Keratinocyte (primary cell): Measurements from ENCODE around the gene TMEM163. TPM values are rescaled to one million over a fixed set of nuclear protein-coding genes. Genes with fewer than 3 reads are reported as not detected.

Experiments used
- DNase-seq: peaks from one replicate; pipeline ENCODE4 v3.0.0-alpha.2; 2011; ENCODE audit warnings: low read depth, missing footprints, low spot score
- FAIRE-seq: peaks from 2 replicates; lab custom pipeline; 2011; peaks lifted over from hg19 to GRCh38; lab: Jason Lieb, UNC
- H2AFZ ChIP-seq: 2 replicates; pipeline ENCODE4 v1.6.0; 2012; ENCODE audit warnings: low read length, control low read depth, inconsistent platforms; ENCODE audit not compliant: control insufficient read depth
- H3K27ac ChIP-seq: 2 replicates; pipeline ENCODE4 v1.5.1; 2011; ENCODE audit warnings: low read length; ENCODE audit not compliant: control insufficient read depth, insufficient read depth
- H3K27me3 ChIP-seq: 3 replicates; pipeline ENCODE4 v1.6.0; 2011; ENCODE audit warnings: low read length; ENCODE audit not compliant: control insufficient read depth, insufficient read depth; ENCODE audit errors: extremely low read depth
- H3K36me3 ChIP-seq, 2 experiments: 2 replicates in 1 of 2; 3 replicates in 1 of 2; pipeline ENCODE4 v1.5.1; 2011; ENCODE audit warnings: low read length in 2 of 2, mild to moderate bottlenecking in 1 of 2; ENCODE audit not compliant: control insufficient read depth in 2 of 2, insufficient read depth in 2 of 2; ENCODE audit errors: extremely low read depth in 1 of 2
- H3K4me1 ChIP-seq: 3 replicates; pipeline ENCODE4 v1.5.1; 2011; ENCODE audit warnings: low read length; ENCODE audit not compliant: control insufficient read depth, insufficient read depth; ENCODE audit errors: extremely low read depth
- H3K4me2 ChIP-seq: 3 replicates; pipeline ENCODE4 v1.6.0; 2011; ENCODE audit warnings: low read depth, low read length; ENCODE audit not compliant: control insufficient read depth, insufficient read depth; ENCODE audit errors: extremely low read depth
- H3K4me3 ChIP-seq, 3 experiments: fragments of 200-600 bp in 1 of 3; sonication (generic) in 1 of 3; 2 replicates in 2 of 3; 3 replicates in 1 of 3; pipeline ENCODE4 v1.5.1; 2011 to 2016; ENCODE audit warnings: low read length in 3 of 3, mild to moderate bottlenecking in 3 of 3, control low read depth in 2 of 3, inconsistent platforms in 1 of 3, low read depth in 1 of 3, mixed read lengths in 1 of 3, mixed run types in 1 of 3, moderate library complexity in 1 of 3; ENCODE audit not compliant: control insufficient read depth in 2 of 3, insufficient read depth in 2 of 3; ENCODE audit errors: extremely low read depth in 1 of 3
- H3K79me2 ChIP-seq: 2 replicates; pipeline ENCODE4 v1.6.0; 2012; ENCODE audit warnings: low read length; ENCODE audit not compliant: control insufficient read depth, insufficient read depth
- H3K9ac ChIP-seq: 3 replicates; pipeline ENCODE4 v1.6.0; 2011; ENCODE audit warnings: low read length; ENCODE audit not compliant: control insufficient read depth, insufficient read depth; ENCODE audit errors: extremely low read depth
- H3K9me1 ChIP-seq: 3 replicates; pipeline ENCODE4 v1.6.0; 2011; ENCODE audit warnings: low read length; ENCODE audit not compliant: control insufficient read depth, insufficient read depth; ENCODE audit errors: extremely low read depth
- H3K9me3 ChIP-seq: 2 replicates; pipeline ENCODE4 v1.5.1; 2012; ENCODE audit warnings: low read depth, low read length; ENCODE audit not compliant: control insufficient read depth
- H4K20me1 ChIP-seq: 3 replicates; pipeline ENCODE4 v1.6.0; 2011; ENCODE audit warnings: low read length; ENCODE audit not compliant: control insufficient read depth, insufficient read depth; ENCODE audit errors: extremely low read depth
- CTCF ChIP-seq, 3 experiments: IDR thresholded peaks in 1 of 3; conservative IDR thresholded peaks in 1 of 3; optimal IDR thresholded peaks in 1 of 3; 2 replicates in 2 of 3; 3 replicates in 1 of 3; pipeline versions ENCODE3 to v1.5.1; 2011; ENCODE audit warnings: low read length in 3 of 3, mild to moderate bottlenecking in 3 of 3, moderate library complexity in 2 of 3, control low read depth in 1 of 3, inconsistent platforms in 1 of 3; ENCODE audit not compliant: insufficient read depth in 2 of 3; ENCODE audit errors: extremely low read depth in 1 of 3
- EZH2 ChIP-seq: IDR thresholded peaks from one replicate; pipeline ENCODE4 v1.6.1; 2012; ENCODE audit warnings: inconsistent platforms, mild to moderate bottlenecking, low read length, moderate library complexity
- dilution Hi-C: fragments of 300-500 bp; cut with MboI; formaldehyde crosslinking; loops from one replicate; pipeline ENCODE4 v1.7.0; 2020; ENCODE audit warnings: low sequenced_read_pairs; ENCODE audit not compliant: extremely low pct_ligation_motif_present
- polyA plus RNA-seq, 5 experiments: library from polyadenylated mRNA; depleted of rRNA in 3 of 5; stranded (reverse) in 3 of 5; stranded (forward) in 1 of 5; unstranded in 1 of 5; fragments of >200 nt; gene quantifications; 1 replicate in 1 of 5; 2 replicates in 3 of 5; 3 replicates in 1 of 5; pipeline versions ENCODE4 v1.2.1 to v1.2.3, GENCODE V29; 2011 to 2012; ENCODE audit warnings: missing spikeins in 2 of 5, low read depth in 1 of 5, low replicate concordance in 1 of 5

Gene TMEM163
- polyA plus RNA-seq, 1 donor (not counting 4 experiments of a cell fraction or from before 2014, with no cell fraction given) = not detected

GRCh38 chr2:134601264-134601663 is 117.5 kb downstream of the TMEM163 start:
- Histone ChIP-seq H3K36me3 (no peaks in the 10 kb centered on the region), H2AFZ (no peak overlapping the region), H3K79me2 (no peaks in the 10 kb centered on the region), H3K27me3 (no peaks in the 10 kb centered on the region), H3K9me3 (no peaks in the 10 kb centered on the region), H3K4me2 (no peak overlapping the region), H3K9ac (no peak overlapping the region), H3K9me1 (no peaks in the 10 kb centered on the region), H3K4me3 (no peak overlapping the region), H3K27ac (no peak overlapping the region), H3K4me1 (no peaks in the 10 kb centered on the region), H4K20me1 (no peaks in the 10 kb centered on the region)
- TF ChIP-seq EZH2 = no peak
- TF ChIP-seq CTCF (optimal IDR thresholded peaks at IDR 0.05 in 1 of 3, IDR thresholded peaks at IDR 0.05 in 1 of 3, conservative IDR thresholded peaks at IDR 0.05 in 1 of 3; ENCODE audit: extremely low read depth in 1 of 3, insufficient read depth in 2 of 3, low read length in 3 of 3) = no peak
- FAIRE-seq = no peak
- no peak for DNase-seq
- dilution Hi-C loops = no loop called here

- no peak overlapping the region for H3K4me2 ChIP-seq
- DNase-seq = no peak
- no peaks in the 10 kb centered on the region for H3K9me1 ChIP-seq
- H3K27ac ChIP-seq = no peak overlapping the region
- H3K4me1 ChIP-seq = no peaks in the 10 kb centered on the region
- no peak for FAIRE-seq
- H2AFZ ChIP-seq = no peak overlapping the region
- no peaks in the 10 kb centered on the region for H4K20me1 ChIP-seq
- H3K36me3 ChIP-seq = no peaks in the 10 kb centered on the region
- no peaks in the 10 kb centered on the region for H3K9me3 ChIP-seq
- dilution Hi-C loops = no loop called here
- no peak overlapping the region for H3K4me3 ChIP-seq
- H3K79me2 ChIP-seq = no peaks in the 10 kb centered on the region
- H3K27me3 ChIP-seq = no peaks in the 10 kb centered on the region
- TF ChIP-seq EZH2 (no peak), CTCF (optimal IDR thresholded peaks at IDR 0.05 in 1 of 3, IDR thresholded peaks at IDR 0.05 in 1 of 3, conservative IDR thresholded peaks at IDR 0.05 in 1 of 3; ENCODE audit: extremely low read depth in 1 of 3, insufficient read depth in 2 of 3, low read length in 3 of 3) (no peak)
- no peak overlapping the region for H3K9ac ChIP-seq
Measured at GRCh38 chr2:134600208-134600607, 118.6 kb downstream of the TMEM163 start.
